Cerebellar cortex (tissue), 1 donor: ENCODE results near the gene NUAK1.

ENCODE experiments used
- DNase-seq: peaks from one replicate; pipeline ENCODE4 v3.0.0-alpha.2; 2015; ENCODE audit warnings: low spot score

The NUAK1 gene

GRCh38 chr12:106062693-106063092 is 76.1 kb downstream of the NUAK1 start:
- DNase-seq = no peak

- DNase-seq = no peak
Measured at GRCh38 chr12:106058256-106059182, 80.2 kb downstream of the NUAK1 start.

- DNase-seq = no peak
Measured at GRCh38 chr12:106054049-106054448, 84.7 kb downstream of the NUAK1 start.

- DNase-seq = no peak
Measured at GRCh38 chr12:106051853-106052531, 86.8 kb downstream of the NUAK1 start.

- DNase-seq = peak; percentile 44
Measured at GRCh38 chr12:106049546-106049945, 89.2 kb downstream of the NUAK1 start.

GRCh38 chr12:106049105-106049504 is 89.6 kb downstream of the NUAK1 start:
- DNase-seq = peak; percentile 94

- peak; percentile 42 for DNase-seq
Measured at GRCh38 chr12:106048676-106049075, 90.1 kb downstream of the NUAK1 start.

- no peak for DNase-seq
Measured at GRCh38 chr12:106048016-106048415, 90.7 kb downstream of the NUAK1 start.

GRCh38 chr12:106046947-106047346 is 91.8 kb downstream of the NUAK1 start:
- DNase-seq = no peak

GRCh38 chr12:106046301-106046846 is 92.4 kb downstream of the NUAK1 start:
- no peak for DNase-seq

- DNase-seq = no peak
Measured at GRCh38 chr12:106045251-106045674, 93.5 kb downstream of the NUAK1 start.

- no peak for DNase-seq
Measured at GRCh38 chr12:106044773-106045172, 94.0 kb downstream of the NUAK1 start.

GRCh38 chr12:106042037-106042436 is 96.7 kb downstream of the NUAK1 start:
- no peak for DNase-seq

GRCh38 chr12:106040521-106040920 is 98.2 kb downstream of the NUAK1 start:
- DNase-seq = no peak

GRCh38 chr12:106039646-106040404 is 98.9 kb downstream of the NUAK1 start:
- DNase-seq = no peak

- DNase-seq = no peak
Measured at GRCh38 chr12:106039242-106039641, 99.5 kb downstream of the NUAK1 start.

GRCh38 chr12:106037524-106038298 is 101.0 kb downstream of the NUAK1 start:
- no peak for DNase-seq

- DNase-seq = no peak
Measured at GRCh38 chr12:106035421-106035820, 103.3 kb downstream of the NUAK1 start.

- no peak for DNase-seq
Measured at GRCh38 chr12:106034316-106034715, 104.4 kb downstream of the NUAK1 start.

GRCh38 chr12:106033161-106033675 is 105.5 kb downstream of the NUAK1 start:
- no peak for DNase-seq

- no peak for DNase-seq
Measured at GRCh38 chr12:106032623-106032925, 106.2 kb downstream of the NUAK1 start.
